Measurements from ENCODE around the gene PGLYRP4.

DNA sequence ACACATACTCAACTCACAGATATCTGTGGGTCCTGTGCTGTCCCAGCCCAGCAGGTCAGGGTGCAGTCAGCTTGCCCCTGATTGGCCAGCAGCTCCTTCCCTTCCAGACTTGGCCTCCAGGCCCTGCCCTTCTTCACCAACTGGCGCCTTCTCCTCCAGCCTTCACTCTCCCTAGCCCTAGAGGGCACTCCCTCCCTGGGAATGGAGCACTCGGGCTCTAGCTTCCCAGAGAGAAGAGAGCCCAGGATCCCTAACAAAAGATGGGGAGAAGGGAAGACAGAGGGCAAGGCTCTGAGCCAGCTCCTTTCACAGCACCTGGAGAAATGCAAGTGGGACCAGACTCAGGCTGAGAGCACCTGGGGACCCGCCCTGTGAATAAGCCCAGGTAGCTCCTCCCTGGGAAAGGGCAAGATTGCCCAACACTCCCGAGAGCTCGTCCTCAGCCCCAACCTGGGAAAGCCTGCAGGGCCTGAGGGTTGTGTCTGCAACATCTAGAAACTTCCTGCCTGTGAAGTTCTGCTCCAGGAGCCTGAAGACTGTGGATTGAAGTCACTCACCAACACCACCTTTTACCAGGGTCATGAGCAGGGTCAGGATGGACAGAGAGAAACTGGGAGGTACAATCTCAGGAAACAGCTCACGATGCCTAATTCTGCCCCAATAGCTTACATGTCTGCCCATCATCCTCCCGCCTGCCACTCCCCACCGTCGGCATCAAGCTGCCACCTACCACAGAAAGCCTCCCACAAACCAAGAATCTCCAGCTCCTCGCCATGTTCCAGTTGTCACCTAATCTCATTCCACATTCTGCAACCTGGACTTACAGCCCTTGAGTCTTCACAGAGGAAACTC is at the start of gene PGLYRP4:
- TF ChIP-seq CTCF (IDR thresholded peaks at IDR 0.05) (no peak), POLR2A (IDR thresholded peaks at IDR 0.05) (no peak), EP300 (IDR thresholded peaks at IDR 0.05) (no peak)
